Type B pancreatic cell (in vitro differentiated cells): ENCODE measurements around the gene ABHD6. TPM values are rescaled to one million over a fixed set of nuclear protein-coding genes. Genes with fewer than 3 reads are reported as not detected.

Experiments used
- DNase-seq: peaks from one replicate; pipeline ENCODE4 v3.0.0; 2021; ENCODE audit warnings: mixed read lengths; ENCODE audit not compliant: unreplicated experiment; ENCODE audit errors: extremely low spot score
- H3K27ac Mint-ChIP-seq: 2 replicates; pipeline ENCODE4 v1.8.0; 2021; ENCODE audit warnings: mild to moderate bottlenecking, mixed read lengths
- H3K27me3 Mint-ChIP-seq: 2 replicates; pipeline ENCODE4 v1.8.0; 2021; ENCODE audit warnings: mixed read lengths
- H3K36me3 Mint-ChIP-seq: 2 replicates; pipeline ENCODE4 v1.8.0; 2021; ENCODE audit warnings: mixed read lengths
- H3K4me1 Mint-ChIP-seq: one replicate; pipeline ENCODE4 v1.8.0; 2021; ENCODE audit warnings: mixed read lengths; ENCODE audit not compliant: unreplicated experiment
- H3K4me3 Mint-ChIP-seq: 2 replicates; pipeline ENCODE4 v1.8.0; 2021; ENCODE audit warnings: mild to moderate bottlenecking, mixed read lengths
- H3K9me3 Mint-ChIP-seq: 2 replicates; pipeline ENCODE4 v1.8.0; 2021; ENCODE audit warnings: mixed read lengths
- CTCF ChIP-seq: fragments of 200-600 bp; sonication (generic); conservative IDR thresholded peaks from 2 replicates; pipeline ENCODE4 v1.5.0; 2021; ENCODE audit warnings: antibody characterized with exemption, mild to moderate bottlenecking
- total RNA-seq: library from RNA; stranded (reverse); gene quantifications from 2 replicates; pipeline ENCODE4 v1.2.1, GENCODE V29; 2021; ENCODE audit warnings: low replicate concordance

Gene ABHD6
- total RNA-seq, 1 donor from 2014 or later = 15.7 TPM

DNA sequence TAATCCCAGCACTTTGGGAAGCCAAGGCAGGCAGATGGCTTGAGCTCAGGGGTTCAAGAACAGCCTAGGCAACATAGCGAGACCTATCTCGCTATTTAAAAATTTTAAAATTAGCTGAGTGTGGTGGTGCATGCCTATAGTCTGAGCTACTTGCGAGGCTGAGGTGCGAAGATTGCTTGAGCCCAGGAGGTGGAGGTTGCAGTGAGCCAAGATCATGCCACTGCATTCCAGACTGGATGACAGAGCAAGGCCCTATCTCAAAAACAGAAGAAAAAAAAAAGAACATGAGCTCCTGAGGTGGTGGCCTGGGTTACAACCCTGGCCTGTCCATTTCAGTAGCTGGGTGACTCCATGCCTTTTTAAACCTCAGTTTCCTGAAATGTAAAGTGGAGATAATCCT lies 34.1 kb upstream of the ABHD6 start:
- no peak for DNase-seq
- H3K4me3 Mint-ChIP-seq = no peak overlapping the region
- peaks cover 9% of the 10 kb centered on the region for H3K9me3 Mint-ChIP-seq
- H3K4me1 Mint-ChIP-seq = peaks cover 11% of the 10 kb centered on the region
- no peaks in the 10 kb centered on the region for H3K36me3 Mint-ChIP-seq
- no peaks in the 10 kb centered on the region for H3K27me3 Mint-ChIP-seq
- no peak overlapping the region for H3K27ac Mint-ChIP-seq
- TF ChIP-seq CTCF = no peak

- no peak overlapping the region for H3K4me3 Mint-ChIP-seq
- no peak for TF ChIP-seq CTCF
- no peaks in the 10 kb centered on the region for H3K36me3 Mint-ChIP-seq
- peaks cover 11% of the 10 kb centered on the region for H3K4me1 Mint-ChIP-seq
- H3K27ac Mint-ChIP-seq = no peak overlapping the region
- DNase-seq = no peak
- H3K27me3 Mint-ChIP-seq = no peaks in the 10 kb centered on the region
- H3K9me3 Mint-ChIP-seq = peaks cover 9% of the 10 kb centered on the region
Observed at GRCh38 chr3:58204720-58205119, 32.9 kb upstream of the ABHD6 start.

DNA sequence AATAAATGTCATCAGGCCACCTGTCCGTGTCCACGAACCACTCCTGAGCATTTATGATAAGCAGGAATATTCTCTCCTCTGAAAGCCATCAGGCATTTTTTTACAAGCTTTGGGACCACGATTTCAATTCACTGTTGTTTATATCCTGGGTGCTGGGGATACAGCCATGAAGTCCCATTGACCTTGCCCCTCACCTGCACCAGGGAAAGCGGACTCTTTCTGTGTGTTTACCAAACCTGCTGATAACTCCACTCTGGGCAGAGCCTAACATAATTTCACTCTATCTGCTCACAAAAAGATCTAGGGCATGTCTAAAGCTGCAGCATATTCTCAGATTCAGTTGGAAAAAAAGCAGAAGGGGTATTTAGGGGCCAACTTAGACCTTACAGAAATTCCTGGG lies 31.6 kb upstream of the ABHD6 start:
- no peak overlapping the region for H3K27ac Mint-ChIP-seq
- H3K4me1 Mint-ChIP-seq = peaks cover 7% of the 10 kb centered on the region
- H3K27me3 Mint-ChIP-seq = no peaks in the 10 kb centered on the region
- H3K9me3 Mint-ChIP-seq = peaks cover 9% of the 10 kb centered on the region
- no peak for DNase-seq
- no peak overlapping the region for H3K4me3 Mint-ChIP-seq
- TF ChIP-seq CTCF = no peak
- no peaks in the 10 kb centered on the region for H3K36me3 Mint-ChIP-seq

DNA sequence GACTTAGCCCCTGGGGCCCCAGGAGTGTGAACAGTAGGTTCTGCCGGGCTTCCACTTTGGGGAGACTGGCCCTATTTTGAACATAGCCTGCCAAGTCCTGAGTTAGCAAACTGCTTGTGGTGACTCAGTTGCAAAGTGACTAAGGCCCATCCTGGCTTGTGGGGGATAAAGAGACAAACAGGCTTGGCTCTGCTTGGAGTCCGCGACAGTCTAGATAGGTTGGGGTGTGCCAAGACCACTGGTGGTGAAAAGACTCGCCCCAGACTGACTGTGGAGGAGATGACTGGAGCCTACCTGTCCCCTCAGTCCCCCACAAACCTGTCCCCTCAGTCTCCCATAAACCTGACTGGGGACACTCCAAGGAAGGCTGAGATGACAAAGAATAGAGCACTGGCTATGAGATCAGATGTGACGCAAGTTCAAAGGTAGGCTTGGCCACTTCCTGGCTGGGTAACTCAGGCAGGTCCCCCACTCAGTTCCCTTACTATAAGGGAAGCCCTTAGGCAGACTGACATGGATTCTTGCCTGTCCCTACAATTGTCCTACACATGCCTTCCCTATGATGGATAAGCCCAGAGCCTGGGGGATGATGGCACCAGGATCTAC lies 31.1 kb upstream of the ABHD6 start:
- Mint-ChIP-seq H3K36me3 (no peaks in the 10 kb centered on the region), H3K27me3 (peaks cover 3% of the 10 kb centered on the region), H3K4me3 (no peak overlapping the region), H3K9me3 (peaks cover 6% of the 10 kb centered on the region), H3K27ac (no peak overlapping the region), H3K4me1 (peaks cover 2% of the 10 kb centered on the region)
- TF ChIP-seq CTCF = no peak
- DNase-seq = no peak

GRCh38 chr3:58207954-58208353 lies 29.6 kb upstream of the ABHD6 start:
- Mint-ChIP-seq H3K36me3 (no peaks in the 10 kb centered on the region), H3K4me1 (no peaks in the 10 kb centered on the region)

More at GRCh38 chr3:58207954-58208353, 29.6 kb upstream of the ABHD6 start:
- Mint-ChIP-seq H3K9me3 (peaks cover 4% of the 10 kb centered on the region), H3K4me3 (no peak overlapping the region), H3K27ac (no peak overlapping the region), H3K27me3 (peaks cover 3% of the 10 kb centered on the region)
- no peak for DNase-seq
- no peak for TF ChIP-seq CTCF
